ENCODE measurements around the gene POLR3K. TPM values are rescaled to one million over a fixed set of nuclear protein-coding genes. Genes with fewer than 3 reads are reported as not detected.

POLR3K gene
- total RNA-seq, 6 donors from 2014 or later, result 4.2 to 15.7 (median 6.6) TPM

GRCh38 chr16:85407-85782 is 32.0 kb upstream of the POLR3K start:
- no peak for ATAC-seq (ENCODE audit: low FRiP score in 2 of 2)
- peak in 1 of 2 donors; percentile 66 for DNase-seq
- Histone ChIP-seq H3K36me3 (peaks cover 0 to 68% (median 43%) of the 10 kb centered on the region in 4 donors), H3K27ac (peak overlapping the region; percentile 75 to 81 (median 79)), H3K27me3 (no peaks in the 10 kb centered on the region), H3K9me3 (no peaks in the 10 kb centered on the region), H3K4me1 (peaks cover 30 to 42% (median 33%) of the 10 kb centered on the region in 4 donors), H3K4me3 (no peak overlapping the region)
- TF ChIP-seq EP300 (IDR thresholded peaks at IDR 0.05) (no peak), CTCF (IDR thresholded peaks at IDR 0.05) (no peak), POLR2A (IDR thresholded peaks at IDR 0.05) (no peak), POLR2AphosphoS5 (IDR thresholded peaks at IDR 0.05) (no peak)
- 61 to 72% methylated on average over 11 to 18 of the region's 18 CpGs for WGBS, 2 donors

- DNase-seq (peak in 1 of 2 donors; percentile 71), ATAC-seq (ENCODE audit: low FRiP score in 2 of 2) (peak; percentile 71 to 75)
- 32 to 40% methylated on average over 1 to 7 of the region's 7 CpGs for WGBS, 2 donors
- H3K9me3 ChIP-seq, result no peaks in the 10 kb centered on the region
- TF ChIP-seq POLR2AphosphoS5 (IDR thresholded peaks at IDR 0.05) (peak; percentile 76 to 81), POLR2A (IDR thresholded peaks at IDR 0.05) (no peak)
- H3K4me1 ChIP-seq, result peaks cover 30 to 47% (median 33%) of the 10 kb centered on the region in 4 donors
- no peak overlapping the region for H3K4me3 ChIP-seq
- H3K27ac ChIP-seq, result peak overlapping the region; percentile 75 to 81 (median 79)
- H3K36me3 ChIP-seq, result peaks cover 0 to 65% (median 43%) of the 10 kb centered on the region in 4 donors
- H3K27me3 ChIP-seq, result no peaks in the 10 kb centered on the region
These were observed 31.5 kb upstream of the POLR3K start for GRCh38 chr16:84718-85406.

- Histone ChIP-seq H3K4me1 (peaks cover 35 to 53% (median 41%) of the 10 kb centered on the region in 4 donors), H3K27ac (peak overlapping the region; percentile 75 to 81 (median 79)), H3K27me3 (no peaks in the 10 kb centered on the region), H3K9me3 (no peaks in the 10 kb centered on the region), H3K4me3 (no peak overlapping the region), H3K36me3 (peaks cover 0 to 63% (median 42%) of the 10 kb centered on the region in 4 donors)
- 60 to 65% methylated on average over 19 to 21 of the region's 21 CpGs for WGBS, 2 donors
- ATAC-seq (ENCODE audit: low FRiP score in 2 of 2) (no peak), DNase-seq (peak in 1 of 2 donors; percentile 72)
- TF ChIP-seq CTCF (IDR thresholded peaks at IDR 0.05), result peak in 1 of 6 experiments; percentile 9
- no peak for TF ChIP-seq POLR2A (IDR thresholded peaks at IDR 0.05)
These were observed 30.6 kb upstream of the POLR3K start for GRCh38 chr16:83781-84615.

GRCh38 chr16:83060-83603 is 29.7 kb upstream of the POLR3K start:
- no peak for ATAC-seq (ENCODE audit: low FRiP score in 2 of 2)
- Histone ChIP-seq H3K4me3 (no peak overlapping the region), H3K27me3 (no peaks in the 10 kb centered on the region), H3K36me3 (peaks cover 0 to 55% (median 35%) of the 10 kb centered on the region in 4 donors), H3K27ac (peak overlapping the region; percentile 49 to 79 (median 77)), H3K4me1 (peaks cover 40 to 59% (median 46%) of the 10 kb centered on the region in 4 donors), H3K9me3 (no peaks in the 10 kb centered on the region)
- peak in 1 of 2 donors; percentile 72 for DNase-seq
- WGBS, 2 donors, result 90 to 94% methylated on average over 12 to 31 of the region's 31 CpGs
- no peak for TF ChIP-seq POLR2A (IDR thresholded peaks at IDR 0.05)
- TF ChIP-seq POLR2AphosphoS5 (IDR thresholded peaks at IDR 0.05), result no peak
- no peak for TF ChIP-seq EP300 (IDR thresholded peaks at IDR 0.05)
- TF ChIP-seq CTCF (IDR thresholded peaks at IDR 0.05), result no peak

All from upper lobe of left lung (tissue), 6 donors.